Caco-2 (cell line): ENCODE measurements around the gene CPSF4. TPM values are rescaled to one million over a fixed set of nuclear protein-coding genes. Genes with fewer than 3 reads are reported as not detected.
A peak's percentile ranks its signal among the peaks of the same experiment; 100 is the strongest.

Experiments used
- BruUV-seq: library from RNA; stranded (reverse); fragments of 400-500 nt; replicated peaks from 2 replicates; lab custom pipeline; 2021; lab: Mats Ljungman, UMichigan
- CTCF ChIA-PET: fragments of 300-600 bp; sonication (Branson Sonifier 250); formaldehyde crosslinking; loops from one replicate; lab custom pipeline; 2022; ENCODE audit warnings: antibody characterized with exemption; lab: Charles Lee
- POLR2A ChIA-PET: fragments of 300-600 bp; sonication (Branson Sonifier 250); formaldehyde crosslinking; loops from one replicate; lab custom pipeline; 2022; ENCODE audit warnings: antibody characterized with exemption; lab: Charles Lee
- DNase-seq, 2 experiments: peaks; one replicate each; pipeline versions ENCODE4 v3.0.0 to v3.0.0-alpha.2; 2020 to 2022
- H3K27me3 ChIP-seq: replicated peaks from 2 replicates; pipeline ENCODE4 v1.6.0; 2011; ENCODE audit warnings: low read length; ENCODE audit not compliant: control insufficient read depth, insufficient read depth
- H3K36me3 ChIP-seq: 2 replicates; pipeline ENCODE4 v1.5.1; 2011; ENCODE audit warnings: low read length; ENCODE audit not compliant: control insufficient read depth, insufficient read depth
- H3K4me1 ChIP-seq: fragments of 250-450 bp; sonication (Bioruptor Pico); 2 replicates; pipeline ENCODE4 v1.5.1; 2020; ENCODE audit warnings: mild to moderate bottlenecking
- H3K4me3 ChIP-seq: 2 replicates; pipeline ENCODE4 v1.5.1; 2011; ENCODE audit warnings: low read depth, mild to moderate bottlenecking, control low read depth, low read length
- H3K9me3 ChIP-seq: fragments of 250-450 bp; sonication (Bioruptor Pico); 2 replicates; pipeline ENCODE4 v1.5.1; 2020; ENCODE audit warnings: mild to moderate bottlenecking, moderate library complexity
- H3K27ac Mint-ChIP-seq: one replicate; pipeline ENCODE4 v1.8.0; 2022; ENCODE audit warnings: mixed read lengths; ENCODE audit not compliant: unreplicated experiment
- H3K27me3 Mint-ChIP-seq: one replicate; pipeline ENCODE4 v1.8.0; 2022; ENCODE audit warnings: mixed read lengths; ENCODE audit not compliant: insufficient read depth, unreplicated experiment
- H3K36me3 Mint-ChIP-seq: one replicate; pipeline ENCODE4 v1.8.0; 2022; ENCODE audit warnings: mild to moderate bottlenecking, mixed read lengths; ENCODE audit not compliant: insufficient read depth, unreplicated experiment
- H3K4me1 Mint-ChIP-seq: one replicate; pipeline ENCODE4 v1.8.0; 2022; ENCODE audit warnings: low read depth, mixed read lengths; ENCODE audit not compliant: unreplicated experiment
- H3K4me3 Mint-ChIP-seq: one replicate; pipeline ENCODE4 v1.8.0; 2022; ENCODE audit warnings: mild to moderate bottlenecking, moderate library complexity, mixed read lengths; ENCODE audit not compliant: unreplicated experiment
- H3K9me3 Mint-ChIP-seq: one replicate; pipeline ENCODE4 v1.8.0; 2022; ENCODE audit warnings: mixed read lengths; ENCODE audit not compliant: unreplicated experiment
- intact Hi-C: fragments of 100-400 bp; cut with micrococcal nuclease; formaldehyde crosslinking; loops from one replicate; pipeline ENCODE4 v1.10.0; 2022; ENCODE audit not compliant: unreplicated experiment
- total RNA-seq: library from RNA; stranded (reverse); gene quantifications from 2 replicates; pipeline ENCODE4 v1.2.3, GENCODE V29; 2022
- TF ChIP-seq, protein P1 (sequence below), 2 experiments: fragments of 200-600 bp in 1 of 2; IDR thresholded peaks; 1 replicate in 1 of 2; 2 replicates in 1 of 2; pipeline versions ENCODE4 v1.5.1 to v1.8.0; 2011 to 2022; ENCODE audit warnings: antibody characterized with exemption in 1 of 2, control low read depth in 1 of 2, inconsistent platforms in 1 of 2, low read depth in 1 of 2, low read length in 1 of 2, mild to moderate bottlenecking in 1 of 2, moderate library complexity in 1 of 2; ENCODE audit not compliant: insufficient read depth in 1 of 2, severe bottlenecking in 1 of 2, unreplicated experiment in 1 of 2

CPSF4 gene
- total RNA-seq, 1 experiment from 2014 or later, result 158 TPM

DNA sequence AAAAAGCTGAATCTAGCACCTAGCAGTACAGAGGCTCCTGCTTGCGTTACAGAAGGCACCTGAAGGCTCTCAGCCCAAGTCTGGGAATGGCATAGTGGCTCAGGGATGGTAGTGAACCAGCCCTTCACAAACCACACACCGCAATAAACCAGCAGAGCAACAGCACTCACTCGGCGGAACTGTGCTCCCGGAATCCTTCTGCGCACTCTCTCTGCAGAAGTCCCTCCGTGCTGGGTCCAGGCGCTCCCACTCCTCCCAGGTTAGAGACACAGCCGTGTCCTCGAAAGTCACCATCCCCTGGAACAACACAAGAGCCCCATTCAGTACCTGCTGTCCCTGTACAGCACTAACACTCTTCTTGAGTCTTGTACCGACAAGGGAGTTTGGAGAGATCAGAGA lies 59.8 kb downstream of the CPSF4 start:
- H3K27ac Mint-ChIP-seq, result peak overlapping the region; percentile 97
- ChIA-PET CTCF (interaction anchor here (0.7 kb wide), 1 partner anchor 280 kb away, joined by 4 read pairs; no protein-coding TSS in a partner anchor), POLR2A (interaction anchor here (1.5 kb wide), 1 partner anchor 90 kb away, joined by 3 read pairs; the partner anchor contains the start of genes BUD31 and PDAP1)
- intact Hi-C loops, result no loop called here
- H3K4me3 Mint-ChIP-seq, result peak overlapping the region; percentile 92
- no peaks in the 10 kb centered on the region for H3K27me3 Mint-ChIP-seq
- H3K36me3 Mint-ChIP-seq, result peaks cover 48% of the 10 kb centered on the region
- H3K4me1 ChIP-seq, result no peaks in the 10 kb centered on the region
- no peak for DNase-seq
- BruUV-seq, result no TSS peak
- TF ChIP-seq, protein P1, sequence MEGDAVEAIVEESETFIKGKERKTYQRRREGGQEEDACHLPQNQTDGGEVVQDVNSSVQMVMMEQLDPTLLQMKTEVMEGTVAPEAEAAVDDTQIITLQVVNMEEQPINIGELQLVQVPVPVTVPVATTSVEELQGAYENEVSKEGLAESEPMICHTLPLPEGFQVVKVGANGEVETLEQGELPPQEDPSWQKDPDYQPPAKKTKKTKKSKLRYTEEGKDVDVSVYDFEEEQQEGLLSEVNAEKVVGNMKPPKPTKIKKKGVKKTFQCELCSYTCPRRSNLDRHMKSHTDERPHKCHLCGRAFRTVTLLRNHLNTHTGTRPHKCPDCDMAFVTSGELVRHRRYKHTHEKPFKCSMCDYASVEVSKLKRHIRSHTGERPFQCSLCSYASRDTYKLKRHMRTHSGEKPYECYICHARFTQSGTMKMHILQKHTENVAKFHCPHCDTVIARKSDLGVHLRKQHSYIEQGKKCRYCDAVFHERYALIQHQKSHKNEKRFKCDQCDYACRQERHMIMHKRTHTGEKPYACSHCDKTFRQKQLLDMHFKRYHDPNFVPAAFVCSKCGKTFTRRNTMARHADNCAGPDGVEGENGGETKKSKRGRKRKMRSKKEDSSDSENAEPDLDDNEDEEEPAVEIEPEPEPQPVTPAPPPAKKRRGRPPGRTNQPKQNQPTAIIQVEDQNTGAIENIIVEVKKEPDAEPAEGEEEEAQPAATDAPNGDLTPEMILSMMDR (IDR thresholded peaks at IDR 0.05; ENCODE audit: insufficient read depth in 1 of 2, low read depth in 1 of 2, low read length in 1 of 2, severe bottlenecking in 1 of 2, unreplicated experiment in 1 of 2), result no peak
- peaks cover 11% of the 10 kb centered on the region for H3K36me3 ChIP-seq
- peak overlapping the region; percentile 87 for H3K4me3 ChIP-seq
- H3K9me3 ChIP-seq, result peaks cover 19% of the 10 kb centered on the region
- H3K27me3 ChIP-seq, result no peaks in the 10 kb centered on the region
- H3K4me1 Mint-ChIP-seq, result peaks cover 11% of the 10 kb centered on the region
- peaks cover 4% of the 10 kb centered on the region for H3K9me3 Mint-ChIP-seq

GRCh38 chr7:99499371-99499720 lies 60.6 kb downstream of the CPSF4 start:
- Histone ChIP-seq H3K4me1 (no peaks in the 10 kb centered on the region), H3K9me3 (peaks cover 11% of the 10 kb centered on the region), H3K36me3 (peaks cover 4% of the 10 kb centered on the region), H3K4me3 (peak overlapping the region; percentile 87), H3K27me3 (no peaks in the 10 kb centered on the region)
- Mint-ChIP-seq H3K36me3 (peaks cover 42% of the 10 kb centered on the region), H3K9me3 (no peaks in the 10 kb centered on the region), H3K27ac (peak overlapping the region; percentile 97), H3K4me1 (peaks cover 11% of the 10 kb centered on the region), H3K27me3 (no peaks in the 10 kb centered on the region), H3K4me3 (peak overlapping the region; percentile 92)
- POLR2A ChIA-PET, result interaction anchor here (0.6 to 1.5 kb wide), 3 partner anchors 26 to 117 kb away, joined by 3 to 5 read pairs (median 4); partner anchors contain the start of gene ZSCAN25
- TF ChIP-seq, protein P1 (IDR thresholded peaks at IDR 0.05; ENCODE audit: insufficient read depth in 1 of 2, low read depth in 1 of 2, low read length in 1 of 2, severe bottlenecking in 1 of 2, unreplicated experiment in 1 of 2), result no peak
- no peak for DNase-seq
- no TSS peak for BruUV-seq
- CTCF ChIA-PET, result interaction anchor here (0.7 to 1.2 kb wide), 2 partner anchors 26 to 279 kb away, joined by 3 to 4 read pairs; no protein-coding TSS in a partner anchor
- intact Hi-C loops, result no loop called here

- H3K27ac Mint-ChIP-seq, result peak within 1 kb of the TSS; percentile 97
- H3K36me3 Mint-ChIP-seq, result peaks cover 42% of the 10 kb centered on the region
- Histone ChIP-seq H3K27me3 (no peaks in the 10 kb centered on the region), H3K9me3 (peaks cover 5% of the 10 kb centered on the region; the same call in 1 of the 2 replicates), H3K4me3 (peak within 1 kb of the TSS; percentile 87), H3K36me3 (peaks cover 3% of the 10 kb centered on the region; the same call in 1 of the 2 replicates), H3K4me1 (no peaks in the 10 kb centered on the region)
- POLR2A ChIA-PET, result interaction anchor here (0.5 to 1.7 kb wide), 5 partner anchors 27 to 116 kb away, joined by 3 to 5 read pairs (median 4); partner anchors contain the start of genes BUD31, PDAP1 and ZSCAN25
- no peaks in the 10 kb centered on the region for H3K27me3 Mint-ChIP-seq
- TF ChIP-seq, protein P1 (IDR thresholded peaks at IDR 0.05; ENCODE audit: insufficient read depth in 1 of 2, low read depth in 1 of 2, low read length in 1 of 2, severe bottlenecking in 1 of 2, unreplicated experiment in 1 of 2), result no peak
- CTCF ChIA-PET, result interaction anchor here (1.2 kb wide), 1 partner anchor 27 kb away, joined by 3 read pairs; no protein-coding TSS in a partner anchor
- DNase-seq, result peak; percentile 92 to 93
- H3K4me3 Mint-ChIP-seq, result peak within 1 kb of the TSS; percentile 92
- TSS peak; percentile 87 for BruUV-seq
- H3K4me1 Mint-ChIP-seq, result peaks cover 11% of the 10 kb centered on the region
- intact Hi-C loops, result loop anchor here (1.0 to 10.0 kb wide), 2 partner anchors 28 to 195 kb away; partner anchors contain the start of gene ZNF789
- no peaks in the 10 kb centered on the region for H3K9me3 Mint-ChIP-seq
Measured at GRCh38 chr7:99499721-99500636, 61.2 kb downstream of the CPSF4 start, which contains the start of gene ZNF394. ZNF394 (minus strand) TSS chr7:99500281; CDS start chr7:99500093, 188 bp downstream.
